K562 (cell line): ENCODE measurements around the gene PNPO. TPM values are rescaled to one million over a fixed set of nuclear protein-coding genes. Genes with fewer than 3 reads are reported as not detected.

Source experiments
- ARID2 ChIP-seq: fragments of 450-650 bp; IDR thresholded peaks from 2 replicates; pipeline ENCODE4 v1.6.1; 2017; ENCODE audit warnings: antibody characterized with exemption, mild to moderate bottlenecking
- CCNT2 ChIP-seq: IDR thresholded peaks from 2 replicates; pipeline ENCODE4 v1.6.1; 2011; ENCODE audit warnings: borderline replicate concordance, low read depth, mild to moderate bottlenecking, moderate library complexity, mixed read lengths, low read length; ENCODE audit not compliant: insufficient read length; ENCODE audit errors: extremely low read depth
- CHD1 ChIP-seq: fragments of 200-600 bp; sonication (generic); IDR thresholded peaks from one replicate; pipeline ENCODE4 v1.6.1; 2012; ENCODE audit warnings: mild to moderate bottlenecking, moderate library complexity, low read length, inconsistent platforms
- CREM ChIP-seq: IDR thresholded peaks from 2 replicates; pipeline ENCODE4 v1.6.1; 2014; ENCODE audit warnings: antibody characterized with exemption, low read depth
- DPF2 ChIP-seq: fragments of 450-650 bp; IDR thresholded peaks from 2 replicates; pipeline ENCODE4 v1.6.1; 2016
- FOXJ2 ChIP-seq: fragments of 200-800 bp; sonication (Bioruptor generic); IDR thresholded peaks from 2 replicates; pipeline ENCODE4 v1.6.1; 2016; ENCODE audit warnings: missing genetic modification characterization, missing compliant biosample characterization
- KAT7 ChIP-seq: sonication (generic); formaldehyde crosslinking; IDR thresholded peaks from 2 replicates; pipeline ENCODE4 v1.8.0; 2022; ENCODE audit warnings: missing genetic modification reagents, mild to moderate bottlenecking, borderline replicate concordance
- NFE2 ChIP-seq: IDR thresholded peaks from 2 replicates; pipeline ENCODE4 v1.6.1; 2014; ENCODE audit warnings: antibody characterized with exemption, low read depth
- NUFIP1 ChIP-seq: fragments of 450-650 bp; IDR thresholded peaks from 2 replicates; pipeline ENCODE4 v1.6.1; 2018; ENCODE audit not compliant: partially characterized antibody
- POLR2B ChIP-seq: fragments of 450-650 bp; IDR thresholded peaks from 2 replicates; pipeline ENCODE4 v1.6.1; 2018; ENCODE audit warnings: low read depth; ENCODE audit not compliant: partially characterized antibody
- ZEB2 ChIP-seq: fragments of 450-650 bp; IDR thresholded peaks from 2 replicates; pipeline ENCODE4 v1.6.1; 2016
- ZNF316 ChIP-seq: fragments of 450-650 bp; IDR thresholded peaks from 2 replicates; pipeline ENCODE4 v1.6.1; 2016
- polyA plus RNA-seq, 8 experiments: library from polyadenylated mRNA; depleted of rRNA in 4 of 8; stranded (reverse) in 5 of 8; unstranded in 3 of 8; fragments of >200 nt; fragmentation: Nextera tagmentation in 2 of 8; fragmentation: Illumina TruSeq in 1 of 8; extraction: Ambion mirVana in 2 of 8; extraction: Trizol in 1 of 8; gene quantifications; 2 replicates each; pipeline versions ENCODE4 v1.2.1 to v1.2.3, GENCODE V29; 2011 to 2014; ENCODE audit warnings: inconsistent platforms in 1 of 8, missing spikeins in 1 of 8
- total RNA-seq, 7 experiments: library from RNA; depleted of rRNA in 6 of 7; stranded (reverse); fragments of >200 nt in 6 of 7; fragmentation: Illumina TruSeq in 2 of 7; extraction: Trizol in 2 of 7; gene quantifications; 2 replicates each; pipeline versions ENCODE4 v1.2.1 to v1.2.3, GENCODE V29; 2011 to 2021; ENCODE audit warnings: low replicate concordance in 1 of 7
- TF ChIP-seq, protein P1 (sequence below): sonication (generic); formaldehyde crosslinking; IDR thresholded peaks from 2 replicates; pipeline ENCODE4 v1.8.0; 2022; ENCODE audit warnings: mild to moderate bottlenecking, missing genetic modification reagents
- TF ChIP-seq, protein P2 (sequence below): fragments of 450-650 bp; IDR thresholded peaks from 2 replicates; pipeline ENCODE4 v1.6.1; 2016
- TF ChIP-seq, protein P3 (sequence below): fragments of 200-800 bp; sonication (Bioruptor generic); IDR thresholded peaks from 2 replicates; pipeline ENCODE4 v1.6.1; 2017; ENCODE audit warnings: missing genetic modification characterization, missing compliant biosample characterization
- TF ChIP-seq, protein P4 (sequence below): fragments of 150-350 bp; IDR thresholded peaks from 2 replicates; pipeline ENCODE4 v1.6.1; 2014; ENCODE audit warnings: low read depth, mild to moderate bottlenecking, low read length, borderline replicate concordance
- TF ChIP-seq, protein P5 (sequence below), 3 experiments: IDR thresholded peaks in 2 of 3; conservative IDR thresholded peaks in 1 of 3; 2 replicates each; pipeline ENCODE4 v1.5.1; 2011 to 2012; ENCODE audit warnings: low read length in 3 of 3, mild to moderate bottlenecking in 3 of 3, control low read depth in 2 of 3, improper control_type of control experiment in 1 of 3, inconsistent platforms in 1 of 3, low read depth in 1 of 3, mixed read lengths in 1 of 3, moderate library complexity in 1 of 3; ENCODE audit not compliant: insufficient read depth in 2 of 3

PNPO gene
- total and polyA plus RNA-seq, 9 of the 15 experiments (the other 6 are each of a cell fraction or from before 2014, with no cell fraction given) = 16.6 to 39.0 (median 27.4) TPM

DNA sequence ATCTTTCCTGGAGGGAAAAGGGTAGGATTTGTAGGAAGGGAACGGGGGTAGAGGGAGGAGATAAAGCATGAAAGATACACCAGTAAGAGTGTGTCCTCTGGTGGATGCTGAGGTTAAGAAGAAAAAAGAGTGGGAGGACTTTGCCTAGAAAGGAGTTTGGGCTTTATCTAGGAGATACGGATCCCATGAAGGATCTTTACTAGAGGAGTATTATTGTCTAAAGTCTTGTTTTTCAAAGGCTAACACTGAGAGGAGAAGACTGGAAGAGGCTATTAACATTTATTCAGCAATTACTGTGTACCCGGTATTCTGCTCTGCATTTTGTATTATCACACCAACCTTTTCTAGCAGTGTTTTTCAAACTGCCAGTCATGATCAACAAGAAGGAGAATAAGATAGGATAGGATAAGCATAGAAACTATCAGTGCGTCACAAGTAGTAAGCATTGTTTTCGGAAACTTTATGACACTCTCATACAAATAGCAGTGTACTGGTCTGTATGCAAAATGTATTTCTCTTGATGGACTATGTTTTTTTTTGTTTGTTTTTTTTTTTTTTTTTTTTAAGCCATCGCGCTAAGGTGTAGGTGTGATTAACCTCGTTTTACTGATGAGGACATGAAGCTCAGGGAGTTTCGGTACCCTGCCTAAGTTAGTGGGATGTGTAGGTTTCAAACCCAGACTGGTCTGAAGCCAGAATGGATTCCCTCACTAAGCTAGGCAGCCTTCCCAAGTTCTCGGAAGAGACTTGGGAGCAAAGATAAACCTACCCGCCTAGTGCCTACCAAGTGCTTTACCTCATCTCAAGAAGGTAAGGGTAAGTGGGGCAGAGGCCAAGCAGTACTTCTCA lies 46.6 kb upstream of the PNPO start (continued):
- TF ChIP-seq, protein P1, sequence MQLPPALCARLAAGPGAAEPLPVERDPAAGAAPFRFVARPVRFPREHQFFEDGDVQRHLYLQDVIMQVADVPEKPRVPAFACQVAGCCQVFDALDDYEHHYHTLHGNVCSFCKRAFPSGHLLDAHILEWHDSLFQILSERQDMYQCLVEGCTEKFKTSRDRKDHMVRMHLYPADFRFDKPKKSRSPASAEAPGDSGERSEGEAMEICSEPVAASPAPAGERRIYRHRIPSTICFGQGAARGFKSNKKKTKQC (CRISPR knock-in tag) = no peak
- TF ChIP-seq FOXJ2 (0 out of 2 replicates have a peak, but pooled peaks have one; percentile 18), ARID2 (peak; percentile 54; the same call in 1 of the 2 replicates), CCNT2 (no peak), ZEB2 (0 out of 2 replicates have a peak, but pooled peaks have one; percentile 12), ZNF316 (peak; percentile 72), DPF2 (0 out of 2 replicates have a peak, but pooled peaks have one; percentile 70), KAT7 (CRISPR knock-in tag) (0 out of 2 replicates have a peak, but pooled peaks have one; percentile 76), NFE2 (peak; percentile 70), NUFIP1 (no peak), POLR2B (no peak), CHD1 (peak; percentile 19), CREM (no peak)
- TF ChIP-seq, protein P2, sequence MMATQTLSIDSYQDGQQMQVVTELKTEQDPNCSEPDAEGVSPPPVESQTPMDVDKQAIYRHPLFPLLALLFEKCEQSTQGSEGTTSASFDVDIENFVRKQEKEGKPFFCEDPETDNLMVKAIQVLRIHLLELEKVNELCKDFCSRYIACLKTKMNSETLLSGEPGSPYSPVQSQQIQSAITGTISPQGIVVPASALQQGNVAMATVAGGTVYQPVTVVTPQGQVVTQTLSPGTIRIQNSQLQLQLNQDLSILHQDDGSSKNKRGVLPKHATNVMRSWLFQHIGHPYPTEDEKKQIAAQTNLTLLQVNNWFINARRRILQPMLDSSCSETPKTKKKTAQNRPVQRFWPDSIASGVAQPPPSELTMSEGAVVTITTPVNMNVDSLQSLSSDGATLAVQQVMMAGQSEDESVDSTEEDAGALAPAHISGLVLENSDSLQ = peak; percentile 68
- TF ChIP-seq, protein P3, sequence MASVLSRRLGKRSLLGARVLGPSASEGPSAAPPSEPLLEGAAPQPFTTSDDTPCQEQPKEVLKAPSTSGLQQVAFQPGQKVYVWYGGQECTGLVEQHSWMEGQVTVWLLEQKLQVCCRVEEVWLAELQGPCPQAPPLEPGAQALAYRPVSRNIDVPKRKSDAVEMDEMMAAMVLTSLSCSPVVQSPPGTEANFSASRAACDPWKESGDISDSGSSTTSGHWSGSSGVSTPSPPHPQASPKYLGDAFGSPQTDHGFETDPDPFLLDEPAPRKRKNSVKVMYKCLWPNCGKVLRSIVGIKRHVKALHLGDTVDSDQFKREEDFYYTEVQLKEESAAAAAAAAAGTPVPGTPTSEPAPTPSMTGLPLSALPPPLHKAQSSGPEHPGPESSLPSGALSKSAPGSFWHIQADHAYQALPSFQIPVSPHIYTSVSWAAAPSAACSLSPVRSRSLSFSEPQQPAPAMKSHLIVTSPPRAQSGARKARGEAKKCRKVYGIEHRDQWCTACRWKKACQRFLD (CRISPR knock-in tag) = 0 out of 2 replicates have a peak, but pooled peaks have one; percentile 47
- TF ChIP-seq, protein P4, sequence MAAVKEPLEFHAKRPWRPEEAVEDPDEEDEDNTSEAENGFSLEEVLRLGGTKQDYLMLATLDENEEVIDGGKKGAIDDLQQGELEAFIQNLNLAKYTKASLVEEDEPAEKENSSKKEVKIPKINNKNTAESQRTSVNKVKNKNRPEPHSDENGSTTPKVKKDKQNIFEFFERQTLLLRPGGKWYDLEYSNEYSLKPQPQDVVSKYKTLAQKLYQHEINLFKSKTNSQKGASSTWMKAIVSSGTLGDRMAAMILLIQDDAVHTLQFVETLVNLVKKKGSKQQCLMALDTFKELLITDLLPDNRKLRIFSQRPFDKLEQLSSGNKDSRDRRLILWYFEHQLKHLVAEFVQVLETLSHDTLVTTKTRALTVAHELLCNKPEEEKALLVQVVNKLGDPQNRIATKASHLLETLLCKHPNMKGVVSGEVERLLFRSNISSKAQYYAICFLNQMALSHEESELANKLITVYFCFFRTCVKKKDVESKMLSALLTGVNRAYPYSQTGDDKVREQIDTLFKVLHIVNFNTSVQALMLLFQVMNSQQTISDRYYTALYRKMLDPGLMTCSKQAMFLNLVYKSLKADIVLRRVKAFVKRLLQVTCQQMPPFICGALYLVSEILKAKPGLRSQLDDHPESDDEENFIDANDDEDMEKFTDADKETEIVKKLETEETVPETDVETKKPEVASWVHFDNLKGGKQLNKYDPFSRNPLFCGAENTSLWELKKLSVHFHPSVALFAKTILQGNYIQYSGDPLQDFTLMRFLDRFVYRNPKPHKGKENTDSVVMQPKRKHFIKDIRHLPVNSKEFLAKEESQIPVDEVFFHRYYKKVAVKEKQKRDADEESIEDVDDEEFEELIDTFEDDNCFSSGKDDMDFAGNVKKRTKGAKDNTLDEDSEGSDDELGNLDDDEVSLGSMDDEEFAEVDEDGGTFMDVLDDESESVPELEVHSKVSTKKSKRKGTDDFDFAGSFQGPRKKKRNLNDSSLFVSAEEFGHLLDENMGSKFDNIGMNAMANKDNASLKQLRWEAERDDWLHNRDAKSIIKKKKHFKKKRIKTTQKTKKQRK = no peak
- TF ChIP-seq, protein P5, sequence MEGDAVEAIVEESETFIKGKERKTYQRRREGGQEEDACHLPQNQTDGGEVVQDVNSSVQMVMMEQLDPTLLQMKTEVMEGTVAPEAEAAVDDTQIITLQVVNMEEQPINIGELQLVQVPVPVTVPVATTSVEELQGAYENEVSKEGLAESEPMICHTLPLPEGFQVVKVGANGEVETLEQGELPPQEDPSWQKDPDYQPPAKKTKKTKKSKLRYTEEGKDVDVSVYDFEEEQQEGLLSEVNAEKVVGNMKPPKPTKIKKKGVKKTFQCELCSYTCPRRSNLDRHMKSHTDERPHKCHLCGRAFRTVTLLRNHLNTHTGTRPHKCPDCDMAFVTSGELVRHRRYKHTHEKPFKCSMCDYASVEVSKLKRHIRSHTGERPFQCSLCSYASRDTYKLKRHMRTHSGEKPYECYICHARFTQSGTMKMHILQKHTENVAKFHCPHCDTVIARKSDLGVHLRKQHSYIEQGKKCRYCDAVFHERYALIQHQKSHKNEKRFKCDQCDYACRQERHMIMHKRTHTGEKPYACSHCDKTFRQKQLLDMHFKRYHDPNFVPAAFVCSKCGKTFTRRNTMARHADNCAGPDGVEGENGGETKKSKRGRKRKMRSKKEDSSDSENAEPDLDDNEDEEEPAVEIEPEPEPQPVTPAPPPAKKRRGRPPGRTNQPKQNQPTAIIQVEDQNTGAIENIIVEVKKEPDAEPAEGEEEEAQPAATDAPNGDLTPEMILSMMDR (IDR thresholded peaks at IDR 0.05 in 2 of 3, conservative IDR thresholded peaks at IDR 0.05 in 1 of 3; ENCODE audit: insufficient read depth in 2 of 3, low read depth in 1 of 3, low read length in 3 of 3) = peak; percentile 25 to 56 (median 41); a peak in 4 of 6 replicates
